NCI-H2171 (cell line): Measurements from ENCODE around the gene PPM1H.

Experiments
- DNase-seq: peaks from one replicate; lab custom pipeline; 2025; lab: John Stamatoyannopoulos, UW

The PPM1H gene

DNA sequence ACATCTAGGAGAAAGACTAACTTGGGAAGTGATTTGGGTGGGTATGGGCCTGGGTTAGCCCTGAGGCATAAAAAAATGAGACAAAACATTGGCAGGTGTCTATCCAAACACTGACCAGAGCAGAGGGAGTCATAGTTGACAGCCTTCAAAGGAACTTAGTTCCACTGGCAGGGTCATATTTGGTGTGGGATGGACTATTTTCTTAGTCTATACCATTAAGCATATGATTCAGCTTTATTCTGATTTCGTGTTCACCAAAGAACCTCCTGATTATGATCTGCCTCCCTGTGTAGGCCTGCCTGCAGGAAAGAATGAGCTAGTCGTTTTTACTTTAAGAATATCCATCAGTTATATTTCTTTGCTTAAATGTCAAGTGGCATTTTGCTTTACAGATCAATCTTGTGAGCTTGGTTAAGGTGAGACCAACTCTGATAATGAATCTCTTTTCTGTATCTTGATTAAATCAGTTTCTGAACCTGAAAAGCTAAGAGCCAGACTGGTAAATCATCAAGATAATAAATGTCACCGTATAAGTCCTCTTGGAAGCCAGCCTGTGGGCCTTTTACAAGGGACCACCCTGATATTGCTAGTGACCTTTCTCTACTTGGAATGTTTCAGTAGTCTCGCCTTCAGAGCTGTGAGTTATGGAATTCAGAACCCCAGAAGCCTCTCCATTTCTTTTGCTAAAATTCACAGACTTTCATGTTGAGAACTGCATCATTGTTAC, 285.4 kb downstream of the PPM1H start:
- no peak for DNase-seq

DNA sequence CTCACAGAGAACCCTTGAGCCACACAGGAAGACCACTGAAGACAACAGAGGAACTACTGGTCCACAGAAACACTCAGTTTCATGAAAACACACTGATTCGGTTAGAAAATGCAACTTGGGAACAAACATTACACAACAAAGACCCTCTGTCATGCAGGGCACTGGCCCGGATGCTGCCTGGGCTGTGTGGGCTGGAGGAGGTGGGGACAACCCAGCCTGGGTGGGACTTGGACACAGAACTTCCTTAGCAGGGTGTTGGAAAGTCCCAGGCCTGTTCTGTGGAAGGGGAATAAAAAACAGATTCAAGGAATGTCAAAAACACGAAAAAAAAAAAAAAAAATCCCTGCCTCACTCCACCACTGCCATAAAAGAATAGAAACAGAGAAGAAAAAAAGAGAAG, 287.4 kb downstream of the PPM1H start:
- DNase-seq: no peak

- no peak for DNase-seq
Measured at GRCh38 chr12:62646566-62646965, 288.4 kb downstream of the PPM1H start.

- DNase-seq: no peak
Measured at GRCh38 chr12:62643486-62643885, 291.5 kb downstream of the PPM1H start.

DNA sequence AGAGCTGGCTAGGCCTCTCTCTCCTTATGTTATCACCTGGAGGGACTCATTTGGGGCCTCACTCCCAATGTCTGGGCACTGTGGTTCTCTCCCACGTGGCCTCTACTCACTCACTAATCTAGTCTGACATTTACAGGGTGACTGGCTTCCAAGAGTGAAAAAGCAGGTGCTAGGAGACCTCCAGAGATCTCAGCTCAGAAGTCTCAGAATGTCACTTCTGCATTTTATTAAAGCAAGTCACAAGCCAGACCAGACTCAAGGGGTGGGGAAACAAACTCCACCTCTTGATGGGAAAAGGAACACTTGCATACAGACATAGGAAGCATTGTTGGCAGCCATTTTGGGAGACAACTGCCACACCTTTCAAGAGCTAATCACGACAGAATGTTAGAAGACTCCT, 292.5 kb downstream of the PPM1H start:
- DNase-seq: no peak

DNA sequence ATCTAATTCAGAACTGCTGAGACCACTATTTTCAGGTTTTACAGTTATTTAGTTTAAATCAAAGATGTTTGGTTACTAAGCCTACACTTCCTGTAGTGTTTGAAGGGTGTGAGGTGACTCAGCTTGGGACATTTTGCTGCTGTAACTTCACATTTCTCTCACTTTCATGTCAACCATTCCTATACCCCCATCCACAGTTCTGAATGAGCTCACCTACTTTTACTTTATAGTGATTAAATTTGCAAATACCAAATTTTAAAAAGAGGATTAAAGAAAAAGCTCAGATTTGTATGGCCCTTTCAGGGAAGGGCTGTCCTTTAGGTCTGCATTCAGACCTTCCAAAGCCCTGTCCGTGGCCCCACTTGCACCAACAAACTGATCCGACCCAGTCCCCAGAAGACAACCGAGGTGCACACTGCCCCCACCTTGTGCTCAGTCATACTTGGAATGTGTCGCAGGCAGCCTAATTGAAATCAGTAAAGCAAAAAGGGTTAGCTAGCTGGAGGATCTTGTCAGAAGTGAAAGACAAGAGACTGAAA, 294.0 kb downstream of the PPM1H start:
- no peak for DNase-seq

DNA sequence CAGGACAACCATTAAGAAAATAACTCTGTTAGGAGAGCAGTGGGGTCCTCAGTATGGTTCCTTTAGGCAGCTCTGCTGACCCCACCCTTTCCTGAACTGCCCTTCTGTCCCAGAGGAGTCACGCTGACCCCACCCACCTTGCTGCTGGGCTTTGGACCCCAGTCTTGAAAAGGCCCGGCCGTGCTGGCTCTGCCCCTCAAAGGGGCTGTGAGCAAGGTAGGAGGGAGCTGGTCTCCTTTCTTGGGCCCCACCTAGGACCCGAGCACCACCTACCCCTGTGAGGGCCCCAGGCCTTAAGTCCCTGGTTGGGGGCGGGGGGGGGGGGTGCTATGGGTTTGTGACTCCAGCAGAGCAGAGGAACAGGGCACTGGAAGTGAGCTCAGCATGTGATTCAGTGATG, 297.3 kb downstream of the PPM1H start:
- no peak for DNase-seq

DNA sequence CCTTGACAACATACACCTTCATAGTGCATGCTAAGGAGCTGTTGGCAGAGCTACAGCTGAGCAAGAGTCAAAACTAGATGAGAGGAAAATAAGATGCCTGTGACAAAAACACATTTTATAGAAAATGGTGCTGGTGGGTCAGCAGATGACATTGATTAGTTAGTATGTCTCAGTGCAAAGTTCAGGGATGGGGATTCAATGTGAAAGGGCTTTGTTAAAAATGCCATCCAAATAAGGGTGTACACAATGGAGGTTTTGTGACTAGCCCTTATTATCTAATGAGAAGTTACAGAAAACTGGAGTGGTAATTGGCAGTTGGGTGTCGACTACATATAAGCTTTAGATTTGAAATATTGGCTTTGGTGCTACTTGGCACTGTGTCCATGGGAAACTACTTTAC, 299.3 kb downstream of the PPM1H start:
- DNase-seq: no peak

GRCh38 chr12:62632411-62632918, 302.5 kb downstream of the PPM1H start:
- no peak for DNase-seq

DNA sequence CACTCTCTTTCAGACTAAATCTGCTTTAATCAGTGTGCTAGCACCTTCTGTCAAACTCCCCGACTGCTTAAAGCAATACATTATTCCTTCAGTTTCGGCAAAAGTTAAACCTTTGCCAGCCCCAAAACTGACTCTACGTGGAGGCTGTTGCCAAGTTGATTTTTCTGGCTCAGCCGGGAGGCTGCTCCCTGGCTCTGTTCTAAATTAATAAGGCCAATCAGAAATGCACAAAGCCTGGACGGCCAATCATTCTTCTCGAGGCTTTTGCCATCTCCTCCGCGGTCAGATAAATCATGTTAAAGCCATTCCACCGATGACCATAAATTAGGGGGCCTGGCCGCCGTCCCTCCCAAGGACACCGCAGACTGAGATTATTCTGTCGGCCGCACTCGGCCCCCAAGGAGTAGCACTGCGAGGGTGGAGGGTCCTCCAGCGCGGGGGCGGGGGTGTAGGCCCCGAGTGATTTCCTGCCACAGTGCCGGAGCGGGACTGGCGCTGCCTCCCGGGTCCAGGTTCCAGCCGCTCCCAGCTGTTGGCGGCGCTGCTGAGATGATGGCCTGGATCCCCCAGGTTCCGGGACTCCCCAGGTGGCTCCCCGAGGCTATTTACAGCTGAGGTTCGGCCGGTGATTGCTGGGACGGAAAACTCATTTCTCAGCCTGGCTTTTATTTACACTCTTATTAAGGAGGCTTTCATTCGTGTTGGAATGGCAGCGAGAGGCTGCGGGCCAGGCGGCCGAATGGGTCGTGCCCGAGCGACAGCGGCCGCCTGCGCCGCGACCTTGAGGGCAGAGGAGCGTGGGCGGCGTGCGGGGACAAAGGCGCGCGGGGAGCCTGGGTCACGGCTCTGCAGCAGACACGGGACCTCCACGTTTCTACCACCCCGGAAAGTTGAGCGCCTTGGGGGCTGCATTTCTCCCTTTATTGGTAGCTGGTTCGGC, 303.2 kb downstream of the PPM1H start:
- no peak for DNase-seq

DNA sequence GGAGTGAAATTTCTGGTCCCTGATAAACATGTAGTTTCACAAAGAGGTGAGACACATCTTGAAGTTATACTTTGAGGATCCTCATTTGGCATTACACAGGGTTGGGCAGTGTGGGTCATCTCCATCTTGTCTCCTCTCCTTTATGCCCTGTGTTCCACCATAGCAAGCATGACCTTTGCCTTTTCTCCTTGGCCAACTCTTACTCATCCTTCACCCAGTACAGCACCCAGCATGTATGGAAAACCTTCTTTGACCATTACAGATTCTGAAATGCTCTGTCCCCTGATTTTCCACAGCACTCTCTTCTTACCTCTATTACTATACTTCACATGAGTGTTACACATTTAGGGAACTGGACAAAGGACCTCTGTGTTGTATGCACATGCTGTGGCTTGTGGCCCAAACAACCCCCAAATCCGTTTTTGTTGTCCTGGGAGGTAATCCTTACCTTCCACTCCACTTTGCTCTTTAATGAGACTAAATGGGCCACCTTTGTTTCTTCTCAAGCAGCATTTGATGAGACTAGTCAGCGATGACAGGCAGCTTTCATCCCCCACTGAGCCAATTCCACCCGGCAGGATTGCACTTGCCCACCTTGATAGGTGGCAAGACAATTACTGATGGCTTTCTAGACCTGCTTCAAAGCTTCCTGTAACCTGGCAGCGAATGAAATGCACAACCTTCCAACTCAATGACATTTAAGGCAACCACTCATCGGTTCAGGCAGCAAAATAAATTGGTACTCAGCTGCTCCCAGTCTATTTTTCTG, 304.8 kb downstream of the PPM1H start:
- no peak for DNase-seq

DNA sequence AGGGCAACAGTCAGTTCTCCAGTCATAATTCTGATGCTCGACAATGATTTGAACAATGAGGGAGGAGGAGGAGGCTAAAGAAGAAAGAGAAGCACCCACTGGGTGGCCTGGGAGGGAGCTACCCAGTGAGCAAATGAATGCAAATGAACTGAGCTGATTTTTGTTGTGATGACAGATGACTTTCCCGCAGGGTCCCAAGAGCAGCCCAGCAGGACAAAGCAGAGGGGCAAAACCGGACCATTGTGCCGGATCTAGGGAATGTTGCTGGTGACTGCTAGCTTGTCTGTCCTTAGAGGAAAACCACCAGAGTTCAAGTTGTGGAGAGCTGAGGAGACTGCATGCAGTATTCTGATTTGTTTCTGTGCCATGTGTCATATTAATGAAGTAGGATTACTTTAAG, 305.5 kb downstream of the PPM1H start:
- no peak for DNase-seq

DNA sequence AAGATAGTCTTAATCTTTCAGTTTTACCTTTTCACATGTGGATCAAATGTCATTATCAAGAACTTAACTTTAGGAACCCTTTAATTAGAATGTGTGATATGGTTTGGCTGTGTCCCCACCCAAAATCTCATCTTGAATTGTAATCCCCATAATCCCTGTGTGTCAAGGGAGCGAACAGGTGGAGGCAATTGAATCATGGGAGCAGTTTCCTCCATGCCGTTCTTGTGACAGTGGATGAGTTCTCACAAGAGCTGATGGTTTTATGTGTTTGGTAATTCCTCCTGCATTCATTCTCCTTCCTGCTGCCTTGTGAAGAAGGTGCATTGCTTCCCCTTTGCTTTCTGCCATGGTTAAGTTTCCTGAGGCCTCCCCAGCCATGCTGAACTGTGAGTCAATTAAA, 307.8 kb downstream of the PPM1H start:
- DNase-seq: no peak

DNA sequence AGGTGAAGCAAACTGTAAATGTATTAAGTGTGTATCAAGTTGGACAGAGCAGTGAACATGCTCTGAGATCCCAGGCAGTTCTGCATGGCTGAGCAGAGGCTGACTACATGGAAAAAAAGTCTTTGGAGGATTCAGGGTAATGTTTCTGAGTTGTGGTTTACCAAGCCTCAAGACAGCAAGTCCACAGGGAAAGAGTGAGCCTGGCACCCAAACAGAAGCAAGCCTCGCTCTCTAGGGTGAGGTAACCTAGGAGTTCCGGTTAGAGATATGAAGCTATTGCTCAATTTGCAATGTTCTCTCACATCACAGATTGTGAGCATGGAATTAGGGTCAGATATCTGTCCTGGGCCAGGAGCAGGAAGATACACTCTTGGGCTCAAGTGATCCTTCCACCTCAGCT, 309.7 kb downstream of the PPM1H start:
- DNase-seq: no peak

- DNase-seq: no peak
Measured at GRCh38 chr12:62622177-62622576, 312.8 kb downstream of the PPM1H start.

DNA sequence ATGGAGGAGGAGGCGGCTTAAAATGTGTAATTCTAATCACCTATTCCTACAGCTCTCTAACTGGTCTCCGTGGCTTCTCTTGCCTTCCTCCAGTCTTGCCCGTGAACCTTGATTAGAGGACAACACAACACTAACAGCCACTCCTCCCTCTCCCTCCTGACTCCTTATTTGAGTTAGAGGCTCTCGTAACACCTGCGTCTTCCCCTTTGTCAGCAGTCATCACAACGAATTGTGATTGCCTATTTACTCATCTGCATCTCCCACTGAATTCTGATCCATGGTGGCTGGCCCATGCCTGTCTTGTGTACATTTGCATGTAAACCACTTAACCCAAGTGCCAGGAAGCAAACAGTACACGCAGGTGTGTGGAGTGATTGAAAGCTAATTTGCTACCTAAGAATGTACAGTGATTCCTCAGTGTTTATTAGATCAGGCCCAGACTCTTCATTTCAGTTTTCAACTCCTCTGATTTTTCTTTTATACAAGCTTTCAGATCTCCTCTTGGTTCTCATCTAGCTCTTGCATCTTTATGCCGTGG, 313.8 kb downstream of the PPM1H start:
- DNase-seq: no peak

DNA sequence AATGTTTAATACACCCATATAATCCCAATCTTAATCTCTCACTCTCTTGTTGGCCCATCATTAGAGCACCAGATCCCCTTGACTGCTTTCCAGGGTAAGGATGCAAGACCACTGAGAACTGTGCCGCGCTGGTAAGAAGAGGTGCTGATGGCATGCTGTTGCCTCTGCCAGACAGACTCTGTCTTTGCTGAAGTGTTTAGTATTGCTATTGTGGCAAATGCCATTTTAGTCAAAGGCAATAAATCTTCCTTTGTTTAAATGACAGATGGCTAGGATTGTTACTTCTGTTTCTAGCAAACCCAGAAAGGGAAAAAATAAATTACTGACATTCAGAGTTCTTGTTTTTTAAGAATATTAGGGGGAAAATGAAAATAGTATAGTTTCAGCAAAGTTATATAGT, 316.0 kb downstream of the PPM1H start:
- DNase-seq: no peak

GRCh38 chr12:62618319-62618718, 316.6 kb downstream of the PPM1H start:
- no peak for DNase-seq

DNA sequence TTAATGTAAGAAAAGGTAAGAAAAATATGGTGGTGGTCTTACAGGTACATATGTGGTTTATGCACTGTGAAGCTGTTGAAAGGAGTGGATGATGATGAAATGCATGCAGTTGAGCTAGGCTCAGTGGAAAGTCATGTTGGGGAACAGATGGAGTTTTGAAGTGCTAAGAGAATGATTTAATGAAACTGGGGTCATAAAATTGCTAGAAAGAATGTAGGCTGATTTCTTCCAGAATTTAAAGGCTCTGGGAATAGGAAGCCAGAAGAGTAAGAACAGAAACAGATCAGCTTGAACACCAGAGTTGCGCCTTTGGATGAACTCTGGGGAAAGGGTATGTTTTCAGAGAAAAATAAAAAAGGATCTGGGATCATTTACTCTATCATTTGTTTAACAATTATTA, 321.9 kb downstream of the PPM1H start:
- DNase-seq: no peak

DNA sequence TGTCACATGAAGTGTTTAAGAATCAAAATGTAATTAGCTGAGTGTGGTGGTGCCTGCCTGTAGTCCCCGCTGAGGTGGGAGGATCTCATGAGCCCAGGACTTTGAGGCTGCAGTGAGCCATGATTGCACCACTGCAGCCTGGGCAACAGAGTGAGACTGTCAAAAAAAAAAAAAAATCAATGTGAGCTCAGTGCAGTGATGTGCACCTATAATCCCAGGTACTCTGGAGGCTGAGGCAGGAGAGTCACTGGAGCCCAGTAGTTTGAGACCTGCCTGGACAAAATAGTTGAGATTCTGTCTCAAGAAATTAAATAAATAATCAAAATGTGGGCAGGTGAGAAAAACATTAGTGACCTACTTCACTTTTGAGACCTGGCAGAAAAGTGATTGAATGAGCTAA, 328.3 kb downstream of the PPM1H start:
- DNase-seq: no peak

DNA sequence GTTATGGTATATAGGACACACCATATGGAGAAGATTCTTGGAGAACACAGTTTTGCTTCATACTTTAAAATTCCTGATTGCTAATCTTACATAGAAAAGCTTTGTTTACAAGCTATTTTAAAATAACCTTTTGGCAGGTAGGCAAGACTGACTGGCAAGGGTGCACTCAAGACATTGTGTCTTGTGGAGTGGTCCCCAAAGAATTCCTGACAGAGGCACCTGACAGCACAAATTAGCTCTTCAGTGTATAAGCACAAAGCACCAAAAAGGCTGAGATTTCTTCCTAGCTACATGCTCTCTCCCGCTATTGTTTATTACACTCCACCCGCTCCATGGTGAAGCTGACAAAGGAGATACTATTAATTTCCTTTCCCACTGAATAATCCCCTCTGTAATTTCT, 329.0 kb downstream of the PPM1H start:
- DNase-seq: no peak

DNA sequence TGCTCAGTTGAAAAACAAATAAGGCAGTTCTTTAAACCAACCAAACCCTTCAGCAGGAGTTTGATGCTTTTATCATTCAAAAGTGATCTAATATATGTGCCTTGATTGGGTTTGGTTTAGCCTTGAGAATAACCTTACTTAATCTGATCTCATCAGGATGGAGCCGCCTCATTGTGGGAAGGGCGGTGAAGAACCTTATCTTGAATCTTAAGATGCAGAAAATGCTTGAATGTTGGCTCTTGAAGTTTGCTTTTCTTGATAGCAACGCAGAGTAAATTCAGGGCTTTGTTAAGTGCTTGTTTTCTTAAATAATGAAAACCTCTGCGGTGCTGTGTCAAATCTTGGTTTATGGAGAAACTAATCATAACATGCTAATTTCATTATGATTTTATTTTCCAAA, 330.1 kb downstream of the PPM1H start:
- no peak for DNase-seq
